HG03521 (cell line): ENCODE results near the gene FBP1.
A peak's percentile ranks its signal among the peaks of the same experiment; 100 is the strongest.
"Not testable (repeated sequence)": the region's sequence is repeated elsewhere in the genome, so short reads cannot be mapped to it uniquely, and the experiment has no call there.

Experiments
- ATAC-seq: cut with Tn5 transposase; IDR thresholded peaks from one replicate; pipeline ENCODE4 v1.9.1; 2021; ENCODE audit warnings: mild to moderate bottlenecking, moderate library complexity; ENCODE audit not compliant: unreplicated experiment

Gene FBP1

DNA sequence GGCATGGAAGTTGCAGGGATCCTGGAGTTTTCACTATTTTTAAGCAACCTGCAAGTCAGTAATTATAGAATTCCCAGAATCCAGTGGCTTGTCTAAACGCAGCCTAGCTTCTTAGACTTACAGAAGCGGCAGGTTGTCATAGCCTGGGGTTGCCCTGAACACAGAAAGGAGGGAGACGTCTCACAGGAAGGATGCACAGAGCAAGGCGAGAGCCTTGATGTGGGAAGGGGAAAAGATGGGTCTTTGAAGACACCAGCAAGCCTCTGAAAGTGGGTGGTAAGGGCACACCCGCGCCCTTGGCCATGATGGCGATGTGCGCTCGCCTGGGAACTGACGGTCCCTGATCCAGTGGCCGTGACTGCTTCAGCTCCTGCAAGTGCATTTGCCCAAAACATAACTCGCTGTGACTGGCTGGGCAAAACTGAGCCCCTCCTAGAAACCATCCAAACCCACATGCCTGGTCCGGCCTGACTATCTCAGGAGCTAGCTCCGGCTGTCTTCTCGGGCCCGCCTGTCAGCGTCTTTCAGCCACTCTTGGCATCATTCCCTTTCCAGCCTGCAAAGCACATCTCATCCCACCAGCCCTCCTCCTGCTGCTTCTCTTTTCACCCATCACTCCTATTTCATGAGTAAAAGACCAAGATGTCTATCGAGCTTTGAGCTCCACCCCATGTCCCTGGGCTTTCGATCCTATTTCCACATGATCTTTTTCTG lies 17.1 kb downstream of the FBP1 start:
- no peak for ATAC-seq

DNA sequence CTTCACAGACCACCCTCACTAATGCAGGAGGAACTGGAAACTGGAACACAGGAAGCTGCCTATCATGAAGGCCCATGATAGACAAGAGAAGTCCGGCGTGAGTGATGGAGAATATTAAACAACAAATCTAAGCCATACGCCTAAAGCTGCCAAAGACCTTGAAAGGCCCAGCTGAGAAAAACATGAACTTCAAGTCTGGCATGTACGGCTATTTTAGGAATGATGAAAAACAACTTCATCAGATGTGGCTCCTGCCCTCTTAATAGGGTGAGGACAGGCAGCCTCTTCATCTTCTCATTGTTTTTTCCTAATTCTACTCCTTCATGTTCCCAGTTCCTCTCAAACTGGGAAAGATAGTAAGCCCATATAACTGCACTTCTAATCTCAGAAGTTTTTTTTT lies 20.3 kb downstream of the FBP1 start:
- no peak for ATAC-seq

GRCh38 chr9:94613003-94613402 lies 26.3 kb downstream of the FBP1 start:
- ATAC-seq: no peak

- ATAC-seq: no peak
These were observed 27.2 kb downstream of the FBP1 start for GRCh38 chr9:94612071-94612470.

DNA sequence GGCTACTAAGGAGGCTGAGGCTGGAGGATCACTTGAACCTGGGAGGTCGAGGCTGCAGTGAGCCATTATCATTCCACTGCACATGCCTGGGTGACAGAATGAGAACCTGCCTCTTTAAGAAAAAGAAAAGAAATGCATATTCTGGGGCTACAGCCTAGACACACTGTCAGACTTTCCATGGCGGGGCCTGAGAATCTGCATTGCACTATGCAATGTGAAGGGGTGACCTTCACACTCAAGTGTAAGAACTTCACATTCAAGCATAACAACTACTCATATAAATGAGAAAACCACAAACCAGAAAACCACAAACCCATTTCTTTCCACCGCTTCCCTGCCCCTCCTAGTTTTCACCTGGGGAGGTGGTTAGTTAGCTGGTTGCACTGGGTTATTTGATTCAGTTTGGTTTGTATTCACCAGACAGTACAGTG lies 27.7 kb downstream of the FBP1 start:
- ATAC-seq: no peak

DNA sequence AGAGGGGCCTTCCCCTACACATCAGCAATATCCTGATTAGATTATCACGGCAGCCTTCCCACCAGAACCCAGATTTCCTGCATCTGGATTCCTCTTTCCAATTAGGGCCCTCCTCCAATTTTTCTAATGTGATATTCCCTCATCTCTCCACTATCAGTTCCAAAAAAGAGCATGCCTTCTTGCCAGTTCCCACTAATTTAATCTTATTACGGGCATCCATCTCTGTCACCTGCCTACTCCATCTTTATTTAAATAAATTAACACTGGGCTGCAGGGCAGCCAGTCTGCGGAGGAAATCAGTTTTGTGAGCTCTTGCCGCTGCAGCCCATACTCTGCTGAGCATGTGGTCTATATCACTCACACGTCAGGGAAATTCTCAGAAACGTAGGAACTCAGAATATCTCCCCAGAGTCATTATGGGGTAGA lies 29.1 kb downstream of the FBP1 start:
- ATAC-seq: no peak

GRCh38 chr9:94607423-94607691 lies 32.0 kb downstream of the FBP1 start:
- ATAC-seq: no peak

DNA sequence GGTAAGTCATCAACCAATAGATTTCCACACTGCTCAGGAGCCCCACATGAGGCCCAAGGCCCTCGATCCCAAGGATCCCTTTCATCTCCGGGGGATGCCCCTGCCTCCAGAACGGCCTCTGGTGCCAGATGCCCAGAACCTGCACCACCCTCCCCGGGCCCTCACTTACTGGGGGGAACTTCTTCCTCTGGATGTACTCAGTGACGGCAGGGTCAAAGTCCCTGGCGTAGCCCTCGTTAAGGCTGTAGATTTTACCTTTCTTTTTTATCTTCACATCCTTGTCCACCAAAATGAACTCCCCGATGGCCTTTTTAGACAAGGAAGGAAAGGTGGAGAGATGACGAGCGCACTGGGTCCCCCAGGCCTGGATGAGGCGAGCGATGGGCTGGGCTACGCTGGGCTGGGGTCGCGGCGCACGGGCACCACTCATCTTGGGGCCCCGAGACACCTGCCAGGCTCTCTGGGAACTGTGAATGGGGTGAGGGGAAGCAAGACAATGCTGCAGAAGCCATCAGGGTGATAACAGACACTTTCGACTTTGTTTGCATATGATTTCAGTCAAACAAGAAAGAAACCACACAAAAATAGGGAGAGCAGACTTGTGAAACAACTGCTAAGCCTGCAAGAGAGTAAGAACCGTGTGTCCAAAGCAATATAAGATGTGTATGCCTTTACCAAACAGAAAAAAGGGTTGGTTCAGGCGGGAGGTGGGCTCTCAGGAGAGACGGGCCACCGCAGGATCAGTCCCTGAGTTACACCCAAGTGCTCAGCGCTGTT lies 32.5 kb downstream of the FBP1 start:
- ATAC-seq: no peak

DNA sequence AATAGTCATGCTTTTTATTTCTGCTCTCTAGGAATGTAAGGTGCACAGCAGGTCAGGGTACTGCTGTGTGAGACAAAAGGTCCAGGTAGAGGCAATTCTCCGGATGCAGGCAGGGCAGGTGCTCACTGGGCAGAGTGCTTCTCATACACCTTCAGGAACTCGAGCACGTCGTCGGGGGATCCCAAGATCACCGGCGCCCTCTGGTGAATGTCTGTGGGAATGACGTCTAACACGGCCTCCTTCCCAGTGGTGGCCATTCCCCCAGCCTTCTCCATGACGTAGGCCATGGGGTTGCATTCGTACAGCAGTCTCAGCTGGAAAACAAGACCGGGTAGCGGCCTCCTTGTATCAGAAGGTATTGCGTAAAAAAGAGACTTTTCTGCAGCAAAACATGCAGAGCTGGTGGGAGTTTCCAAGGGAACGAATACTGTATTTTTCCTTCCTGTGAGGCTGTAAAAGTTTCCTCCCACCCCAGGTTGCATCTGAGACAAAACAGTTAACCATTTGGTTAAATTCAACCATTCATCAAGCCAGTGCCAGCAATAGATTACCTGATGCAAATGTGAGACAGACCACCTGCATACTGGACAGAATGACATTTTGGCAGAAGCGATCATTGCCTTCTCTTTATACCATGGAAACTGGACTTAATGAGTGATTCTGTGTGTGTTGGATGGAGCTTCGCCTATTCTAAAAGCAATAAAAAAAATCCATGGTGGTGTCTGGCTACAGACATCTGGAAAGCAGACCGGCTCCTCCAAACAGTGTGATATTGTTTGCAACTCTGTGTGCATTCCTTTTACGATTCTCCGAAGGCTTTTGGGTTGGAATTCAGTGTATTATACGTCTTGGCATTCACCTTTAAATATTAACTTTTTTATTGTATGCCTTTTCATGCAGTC lies 35.8 kb downstream of the FBP1 start:
- ATAC-seq: peak; percentile 61

GRCh38 chr9:94602666-94603065 lies 36.7 kb downstream of the FBP1 start:
- no peak for ATAC-seq

DNA sequence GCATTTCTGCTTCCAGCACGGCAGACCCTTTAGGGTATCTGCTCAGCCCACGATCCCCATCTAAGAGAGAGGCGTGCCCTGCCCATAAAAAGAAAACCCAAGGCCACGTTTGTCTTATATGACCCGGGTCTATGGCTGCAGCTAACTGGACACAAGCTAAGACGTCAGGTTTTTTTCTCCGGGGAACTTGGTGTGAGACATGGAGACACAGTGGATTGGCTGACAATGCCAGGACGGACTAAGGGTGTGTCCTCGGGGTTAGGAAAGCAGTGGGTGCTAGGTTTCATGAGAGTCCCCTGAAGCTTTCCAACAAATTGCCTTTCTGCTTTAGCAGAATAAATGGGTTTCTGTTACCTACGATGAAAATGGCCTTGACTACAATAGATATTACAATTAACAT lies 38.6 kb downstream of the FBP1 start:
- no peak for ATAC-seq

DNA sequence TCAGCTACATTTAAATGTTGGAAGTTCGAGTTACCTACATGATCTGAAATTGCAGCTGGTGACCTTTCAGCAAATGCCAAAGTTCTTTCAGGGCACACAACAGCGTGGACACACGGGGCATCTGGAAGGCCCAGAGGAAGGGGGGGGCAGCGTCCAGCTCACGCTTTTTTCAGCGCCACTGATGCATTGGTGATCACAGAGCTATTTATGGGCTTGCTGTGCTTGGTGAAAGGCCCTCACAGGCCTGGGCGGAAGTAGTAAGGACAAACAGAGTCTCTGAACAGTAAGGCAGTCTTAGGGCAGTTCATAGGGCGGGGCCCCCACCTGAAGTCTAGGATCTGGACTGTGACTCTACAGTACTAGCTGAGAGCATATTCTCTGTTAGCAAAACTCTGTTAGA lies 39.1 kb downstream of the FBP1 start:
- ATAC-seq: no peak

GRCh38 chr9:94599102-94599501 lies 40.2 kb downstream of the FBP1 start:
- ATAC-seq: no peak

DNA sequence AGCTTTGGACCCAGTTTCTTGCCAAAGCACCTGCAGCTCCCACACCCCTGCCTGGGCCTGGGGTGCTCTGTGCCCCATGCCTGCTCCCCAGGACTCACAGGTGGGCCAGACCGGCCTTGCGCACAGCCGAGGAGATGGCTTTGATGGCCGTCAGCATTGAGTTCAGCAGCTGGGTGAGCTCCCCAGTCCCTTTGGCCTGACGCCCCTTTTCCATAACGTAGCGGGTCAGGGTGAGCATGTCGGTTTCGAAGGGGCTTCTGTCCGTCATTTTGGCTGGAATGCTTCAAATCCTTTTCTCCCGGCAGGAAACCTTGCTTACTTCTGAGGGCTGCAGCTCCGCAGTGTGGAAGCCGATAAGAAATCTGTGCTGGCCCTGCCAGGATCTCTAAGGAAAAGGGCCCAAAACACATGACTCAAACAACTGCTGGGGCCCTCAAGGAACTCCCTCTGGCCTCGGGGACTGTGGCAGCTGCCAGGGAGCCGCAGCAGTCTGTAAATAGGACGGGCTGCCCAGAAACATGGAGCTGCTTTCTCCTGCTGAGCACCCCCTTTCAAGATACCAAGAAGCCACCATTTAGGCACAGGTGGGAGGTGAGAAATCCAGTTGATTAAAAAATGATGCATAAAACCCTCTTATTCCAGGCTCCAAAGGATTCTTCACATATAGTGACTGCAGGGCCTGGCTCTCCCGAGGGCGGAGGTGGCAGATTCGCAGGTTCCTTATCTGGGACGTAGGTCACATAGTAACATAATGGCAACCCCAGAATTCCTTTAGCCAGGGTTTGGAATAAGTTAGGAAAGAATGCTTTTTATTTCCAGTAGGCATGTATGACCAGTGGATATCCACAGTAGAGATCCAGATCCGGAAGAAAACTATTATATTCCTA lies 45.6 kb downstream of the FBP1 start, which contains the start of gene FBP2:
FBP2 (minus strand) TSS at position 366 of the 887 bp plus-strand sequence; CDS start at position 268, 98 bp downstream.
- ATAC-seq: no peak

- not testable (repeated sequence) for ATAC-seq
These were observed 46.6 kb downstream of the FBP1 start for GRCh38 chr9:94592683-94593082.

DNA sequence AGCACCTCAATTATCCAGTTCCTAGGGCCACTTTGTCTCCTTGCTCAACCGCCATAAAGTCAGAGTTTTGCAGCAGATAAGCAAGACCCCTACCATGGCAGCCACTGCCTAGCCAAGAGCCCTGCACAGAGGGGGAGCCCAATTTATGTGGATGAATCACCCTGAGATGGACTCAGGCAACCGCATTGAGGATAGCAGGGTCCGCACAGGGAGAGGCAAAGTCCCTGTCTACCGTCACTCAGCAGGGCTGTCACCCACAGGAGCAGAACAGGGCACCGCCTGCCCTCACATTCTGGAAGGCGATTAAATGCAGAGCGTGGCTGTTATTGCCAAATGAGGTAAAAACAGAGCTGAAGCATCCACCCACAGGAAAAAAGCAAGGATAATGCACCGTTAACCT lies 47.4 kb downstream of the FBP1 start:
- ATAC-seq: no peak

GRCh38 chr9:94591046-94591545 lies 48.2 kb downstream of the FBP1 start:
- ATAC-seq: not testable (repeated sequence)

- no peak for ATAC-seq
These were observed 50.6 kb downstream of the FBP1 start for GRCh38 chr9:94588681-94589080.

- ATAC-seq: no peak
These were observed 52.5 kb downstream of the FBP1 start for GRCh38 chr9:94586814-94587213.

DNA sequence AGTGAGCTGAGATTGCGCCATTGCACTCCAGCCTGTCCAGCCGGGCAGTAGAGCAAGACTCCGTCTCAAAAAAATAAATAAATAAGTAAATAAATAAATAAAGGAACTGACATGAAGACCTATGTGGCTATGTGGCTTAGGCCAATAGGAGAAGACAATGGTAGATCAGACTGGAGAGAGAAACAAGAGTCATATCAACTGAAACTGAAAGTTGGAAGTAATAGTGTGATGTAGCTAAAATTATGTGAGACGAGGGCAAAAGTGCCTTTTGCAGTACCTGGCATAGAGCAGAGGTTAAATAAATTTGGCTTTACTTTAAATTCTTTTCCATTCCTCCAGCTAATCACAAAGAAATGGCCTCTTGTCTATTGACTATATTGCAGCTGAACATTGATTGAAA lies 53.0 kb downstream of the FBP1 start:
- ATAC-seq: no peak
